Left ventricle myocardium superior (tissue), 1 donor: Measurements from ENCODE around the gene THAP3. TPM values are rescaled to one million over a fixed set of nuclear protein-coding genes. Genes with fewer than 3 reads are reported as not detected.
A peak's percentile ranks its signal among the peaks of the same experiment; 100 is the strongest.

Source experiments
- ATAC-seq: fragments of 200-7000 bp; cut with Tn5 transposase; one replicate; pipeline ENCODE4 v1.9.1; 2020; ENCODE audit warnings: mild to moderate bottlenecking, moderate library complexity
- DNase-seq: peaks from one replicate; pipeline ENCODE4 v3.0.0-alpha.2; 2020
- intact Hi-C: fragments of 100-400 bp; cut with micrococcal nuclease; formaldehyde crosslinking; loops from one replicate; pipeline ENCODE4 v1.11.0; 2022
- total RNA-seq: library from RNA; stranded (reverse); fragmentation: NEBNext Ultra II Directional; extraction: Animal tissue kit (Norgen Biotek cat#: 25700); gene quantifications from one replicate; pipeline ENCODE4 v1.2.1, GENCODE V29; 2021
- donor health status: DM: no; HTN: yes; CAD: no; lungs with severe emphysema.

The THAP3 gene
- total RNA-seq, 1 donor from 2014 or later: 14.9 TPM

DNA sequence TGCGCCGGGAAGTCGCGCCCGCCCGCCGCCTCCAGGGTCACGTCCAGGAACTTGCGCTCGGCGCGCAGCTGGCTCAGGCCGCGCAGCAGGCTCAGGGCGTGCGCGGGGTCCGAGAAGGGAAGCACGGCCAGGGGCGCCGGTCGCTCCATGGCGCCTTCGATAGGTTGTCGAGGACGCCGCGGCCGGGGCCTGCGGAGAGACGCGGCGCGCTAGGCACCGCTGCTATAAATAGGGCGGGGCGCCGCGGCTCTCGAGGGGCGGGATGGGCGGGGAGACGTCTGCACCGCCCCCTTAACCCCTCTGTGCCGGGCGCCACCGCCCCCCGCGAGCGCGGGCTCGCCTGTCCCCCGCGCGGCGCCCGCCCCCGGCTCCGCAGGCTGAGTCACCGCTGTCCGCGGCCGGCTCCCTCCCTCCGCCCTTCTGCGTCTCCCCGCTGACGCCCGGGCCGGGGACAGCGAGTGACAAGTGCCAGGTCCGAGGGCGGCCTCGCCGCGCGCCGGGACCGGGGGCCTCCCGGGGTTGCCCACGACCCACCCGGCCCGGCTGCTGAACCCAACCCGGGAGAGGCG lies 21.9 kb upstream of the THAP3 start, which contains the start of gene KLHL21:
Gene KLHL21 (minus strand): TSS at position 201 of the 569 bp plus-strand sequence. CDS start 52 bp downstream, at position 149.
- intact Hi-C loops: no loop called here

DNA sequence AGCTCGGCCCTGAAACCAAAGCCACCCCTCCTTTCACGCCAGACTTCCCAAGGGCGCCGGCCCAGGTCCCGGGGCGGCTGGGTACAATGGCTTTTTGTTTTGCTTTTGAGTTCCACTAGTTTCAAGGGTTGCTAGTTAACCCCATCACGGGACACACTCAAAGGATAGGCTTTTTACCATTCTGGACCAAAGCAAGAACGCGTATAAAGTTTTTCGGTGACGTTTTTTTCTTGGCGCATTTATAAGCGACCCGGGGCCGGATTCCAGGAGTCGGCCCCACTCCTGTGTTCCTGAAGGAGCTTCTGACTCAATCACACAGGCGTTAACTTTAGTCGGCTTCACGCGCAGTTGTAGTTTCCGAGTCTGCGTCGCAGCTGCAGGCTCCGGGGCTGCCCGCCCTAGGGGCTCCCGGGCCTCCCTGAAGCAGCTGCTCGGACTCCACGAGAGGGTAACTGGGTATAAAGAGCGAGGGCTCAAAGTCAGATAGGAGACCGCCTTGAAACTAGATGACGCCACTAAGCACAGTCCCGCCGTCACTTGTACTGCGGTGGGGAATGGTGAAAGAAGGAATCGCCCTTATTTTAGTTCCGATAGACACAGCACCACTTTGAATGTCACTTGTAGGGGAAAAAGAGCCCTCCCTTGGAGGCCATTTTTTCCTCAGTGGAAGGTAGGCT lies 21.3 kb upstream of the THAP3 start:
- peak; percentile 26 for ATAC-seq
- intact Hi-C loops: no loop called here
- DNase-seq: peak; percentile 73

More for the DNA sequence above, 21.9 kb upstream of the THAP3 start, which contains the start of gene KLHL21:
- peak; percentile 81 for ATAC-seq
- DNase-seq: peak; percentile 96

- intact Hi-C loops: no loop called here
- peak; percentile 31 for ATAC-seq
- peak; percentile 87 for DNase-seq
Observed at GRCh38 chr1:6603915-6604558, 20.6 kb upstream of the THAP3 start.

- intact Hi-C loops: no loop called here
- peak; percentile 62 for DNase-seq
Observed at GRCh38 chr1:6612641-6613360, 11.9 kb upstream of the THAP3 start.

DNA sequence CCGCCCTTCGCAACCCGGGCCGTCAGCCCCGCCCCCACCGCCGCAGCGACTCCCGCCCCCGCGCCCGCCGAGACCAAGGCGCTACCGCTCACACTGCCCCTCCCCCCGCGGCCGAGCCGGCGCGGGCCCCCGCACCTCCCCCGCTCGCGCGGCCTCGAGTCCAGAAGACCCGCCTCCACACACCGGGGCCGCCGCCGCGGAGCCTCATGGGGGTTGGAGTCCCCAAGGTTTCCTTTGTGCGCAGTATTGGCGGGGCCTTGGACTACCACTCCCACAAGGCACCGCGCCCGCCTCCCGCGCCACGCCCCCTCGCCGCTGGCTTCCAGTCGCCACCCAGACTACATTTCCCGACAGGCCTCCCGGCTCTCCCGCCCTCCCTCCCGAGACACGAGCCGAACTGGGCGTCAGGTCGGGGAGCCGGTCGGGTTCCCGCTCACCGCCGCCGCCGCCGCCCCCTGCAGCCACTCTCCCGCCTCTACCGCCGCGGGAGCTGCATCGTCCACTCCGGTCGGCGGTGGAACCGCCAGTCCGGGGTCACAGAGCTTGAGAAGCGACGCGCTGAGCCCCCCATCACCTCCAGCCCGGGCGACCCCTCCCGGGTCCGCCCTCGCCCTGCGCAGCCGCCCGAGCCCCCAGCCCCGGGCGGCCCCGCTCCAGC lies 11.2 kb upstream of the THAP3 start, which contains the start of gene PHF13:
Gene PHF13 (plus strand): TSS at position 371 of the 658 bp plus-strand sequence. CDS start 336 bp downstream, outside the sequence.
- ATAC-seq: peak; percentile 95
- DNase-seq: peak; percentile 100
- intact Hi-C loops: no loop called here

More at GRCh38 chr1:6612641-6613360, 11.9 kb upstream of the THAP3 start:
- peak; percentile 67 for ATAC-seq

DNA sequence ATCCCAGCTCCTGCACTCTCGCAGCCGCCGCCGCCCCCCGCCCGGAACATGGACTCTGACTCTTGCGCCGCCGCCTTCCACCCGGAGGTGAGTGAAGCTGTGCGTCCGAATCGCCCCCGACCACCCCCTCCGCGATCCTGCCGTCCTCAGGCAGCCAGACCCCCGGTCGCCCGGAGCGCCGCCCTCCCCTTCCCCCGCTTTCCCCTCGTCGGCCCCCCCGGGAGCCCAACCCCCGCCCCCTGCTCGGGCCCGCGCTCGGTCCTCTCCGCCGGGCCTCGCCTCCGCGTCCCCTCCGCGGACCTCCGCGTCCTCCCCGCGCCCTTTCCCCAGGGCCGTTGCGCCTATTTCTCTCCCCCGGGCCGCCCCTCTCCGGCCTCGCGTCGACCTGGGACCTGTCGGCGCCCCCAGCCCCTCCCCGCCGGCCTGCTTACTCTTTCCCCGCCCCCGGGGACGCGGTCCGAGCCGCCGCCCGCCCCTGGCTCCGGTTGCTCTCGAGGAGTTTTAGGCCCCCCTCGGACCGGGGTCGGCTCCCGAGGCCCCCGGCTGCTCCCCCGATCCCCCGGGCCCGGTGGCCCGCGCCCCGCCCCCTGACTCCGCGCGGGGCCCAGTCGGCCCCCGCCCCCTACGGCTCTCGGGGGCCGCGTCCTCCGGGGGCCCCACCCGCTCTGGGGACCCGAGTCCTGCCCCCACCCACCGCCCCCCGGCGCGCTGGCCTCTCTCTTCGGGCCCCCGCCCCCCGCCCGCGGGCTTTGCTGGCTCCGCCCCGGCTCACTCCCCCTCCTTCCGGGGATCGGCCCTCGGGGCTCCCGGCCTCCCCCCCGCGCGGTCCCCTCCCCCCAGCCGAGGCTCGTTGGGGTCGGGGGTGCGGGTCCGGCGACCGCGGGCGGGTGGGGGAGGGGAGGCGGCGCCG lies 10.4 kb upstream of the THAP3 start:
- intact Hi-C loops: no loop called here
- DNase-seq: peak; percentile 78
- ATAC-seq: peak; percentile 12

DNA sequence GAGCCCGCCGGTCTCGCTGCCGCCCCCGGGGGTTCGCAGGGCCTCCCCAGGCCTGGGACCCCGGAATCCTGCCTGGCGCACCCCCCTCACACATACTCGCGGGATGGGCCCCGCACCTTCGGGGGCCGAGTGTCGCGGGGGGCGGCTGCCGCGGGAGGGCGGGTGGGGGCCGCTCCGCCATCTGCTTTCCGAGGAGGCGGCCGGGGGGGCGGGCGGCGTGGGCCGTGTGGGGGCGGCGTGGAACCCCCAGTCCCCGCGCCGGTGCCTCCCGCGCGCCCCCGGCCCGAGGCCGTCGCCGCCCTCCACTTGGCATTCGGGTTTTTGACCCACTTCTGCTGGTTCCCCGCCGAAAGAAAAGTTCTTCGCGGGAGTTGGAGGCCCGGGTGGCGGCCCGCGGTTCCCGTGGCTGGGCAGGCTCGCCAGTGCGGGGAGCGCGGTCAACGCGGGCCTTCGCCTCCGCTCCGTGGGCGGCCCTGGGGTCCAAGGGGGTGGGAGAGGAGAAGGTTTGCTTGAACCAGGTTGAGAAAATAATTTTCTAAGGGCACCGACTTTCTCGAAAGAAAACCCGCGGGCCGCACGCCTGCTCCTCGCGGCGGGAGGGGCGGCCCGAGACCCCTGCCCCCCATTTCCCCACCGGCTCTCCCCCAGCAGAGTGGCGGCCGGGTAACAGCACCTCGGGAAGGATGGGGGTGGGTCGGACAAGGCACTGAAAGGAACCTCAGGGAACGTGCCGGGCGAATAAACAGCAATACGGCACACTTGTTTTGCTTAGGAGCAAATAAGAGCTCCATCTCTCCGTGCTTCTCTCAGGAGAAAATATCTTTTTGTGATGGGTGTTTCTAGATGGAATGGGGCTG lies 9.5 kb upstream of the THAP3 start:
- ATAC-seq (no peak), DNase-seq (peak; percentile 52)
- intact Hi-C loops: no loop called here

DNA sequence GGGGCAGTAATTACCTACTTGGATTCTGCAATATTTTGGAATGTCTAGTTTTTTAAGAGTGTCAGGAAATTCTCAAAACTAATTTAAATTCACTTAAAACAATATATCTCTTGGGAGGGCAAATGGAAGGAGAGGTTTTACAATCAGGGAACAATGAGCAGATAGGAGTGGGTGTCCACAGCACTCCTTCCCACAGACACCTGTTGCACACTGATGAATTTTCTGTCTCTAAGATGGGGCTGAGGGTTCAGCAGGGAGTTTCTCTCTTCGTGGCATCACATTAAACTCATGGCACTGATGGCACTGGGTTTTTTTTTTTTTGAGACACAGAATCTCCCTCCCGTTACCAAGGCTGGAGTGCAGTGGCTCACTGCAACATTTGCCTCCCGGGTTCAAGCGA lies 5.6 kb upstream of the THAP3 start:
- DNase-seq: no peak
- intact Hi-C loops: no loop called here
- no peak for ATAC-seq

DNA sequence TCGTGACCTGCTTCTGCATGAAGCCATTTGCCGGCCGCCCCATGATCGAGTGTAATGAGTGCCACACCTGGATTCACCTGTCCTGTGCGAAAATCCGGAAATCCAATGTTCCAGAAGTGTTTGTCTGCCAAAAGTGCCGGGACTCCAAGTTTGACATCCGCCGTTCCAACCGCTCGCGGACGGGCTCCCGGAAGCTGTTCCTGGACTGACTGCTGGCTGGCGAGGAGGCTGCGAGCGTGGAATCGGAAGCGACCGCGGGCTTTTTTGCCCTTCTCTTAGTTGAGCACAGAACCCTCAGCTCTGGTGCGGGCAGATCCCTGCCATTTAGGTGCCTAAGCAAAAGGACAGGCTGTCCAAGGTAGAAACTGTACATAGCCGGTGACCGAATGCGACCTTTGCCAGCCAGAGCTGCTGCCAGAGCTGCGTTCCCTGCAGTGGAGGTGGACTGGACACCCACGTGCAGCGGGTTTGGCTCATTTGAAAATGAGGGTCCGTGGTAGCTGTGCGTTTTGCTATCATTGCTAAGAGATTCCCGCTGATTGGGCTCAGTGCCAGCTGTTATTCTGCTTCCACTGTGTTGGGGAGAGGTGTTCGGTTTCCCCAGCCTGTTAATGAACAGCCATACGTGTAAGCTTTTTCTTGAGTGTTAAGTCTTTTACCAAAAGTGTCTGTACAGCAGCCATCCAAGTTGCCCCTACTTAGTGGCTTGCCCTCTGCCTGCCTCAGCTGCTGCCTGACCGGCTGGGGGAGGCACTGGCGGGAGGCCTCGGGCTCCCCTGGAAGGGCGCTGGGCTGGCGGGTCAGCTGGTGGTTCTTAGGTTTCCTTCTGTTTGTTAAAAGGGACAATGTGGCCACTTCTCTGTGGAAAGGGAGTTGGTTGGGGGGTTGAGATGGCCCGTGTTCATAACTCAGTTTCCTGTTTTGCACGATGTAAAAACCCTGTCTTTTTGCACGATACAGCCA lies 3.0 kb upstream of the THAP3 start:
- no peak for DNase-seq
- ATAC-seq: no peak
- intact Hi-C loops: no loop called here

GRCh38 chr1:6622396-6623152 lies 2.1 kb upstream of the THAP3 start:
- ATAC-seq: no peak
- intact Hi-C loops: no loop called here
- DNase-seq: no peak

DNA sequence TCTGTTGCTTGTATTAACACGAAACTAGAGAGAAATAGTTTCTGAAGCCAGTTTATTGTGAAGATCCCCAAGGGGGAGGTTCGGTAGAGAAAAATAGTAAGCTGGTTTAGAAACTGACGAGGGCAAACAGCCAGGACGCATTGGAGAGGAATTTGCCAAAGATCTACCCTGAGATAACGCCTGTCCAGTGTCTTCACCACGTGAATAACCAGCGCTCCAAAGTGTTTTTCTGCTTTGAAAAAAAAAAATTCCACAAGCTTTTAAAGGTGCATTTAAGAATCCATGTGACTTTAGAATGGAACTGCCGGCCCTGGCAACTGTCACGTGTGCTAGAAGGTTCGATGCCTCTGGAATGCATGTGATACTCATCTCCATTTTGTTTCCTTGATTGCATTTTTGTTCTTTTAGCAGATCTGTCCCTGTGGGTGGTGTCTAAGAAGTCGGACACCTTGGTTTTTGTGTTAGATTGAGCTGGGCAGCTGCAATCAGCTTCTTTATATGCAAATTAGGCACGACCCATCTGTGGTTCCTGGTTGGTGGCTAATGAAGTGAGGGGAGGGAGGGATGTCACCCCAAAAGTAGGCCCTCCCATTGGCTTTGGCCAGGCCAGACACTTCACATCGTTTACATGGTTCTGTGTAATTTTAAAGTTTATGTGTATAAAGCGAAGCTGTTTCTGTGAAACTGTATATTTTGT lies 1.3 kb upstream of the THAP3 start:
- ATAC-seq: no peak
- no peak for DNase-seq
- intact Hi-C loops: no loop called here

DNA sequence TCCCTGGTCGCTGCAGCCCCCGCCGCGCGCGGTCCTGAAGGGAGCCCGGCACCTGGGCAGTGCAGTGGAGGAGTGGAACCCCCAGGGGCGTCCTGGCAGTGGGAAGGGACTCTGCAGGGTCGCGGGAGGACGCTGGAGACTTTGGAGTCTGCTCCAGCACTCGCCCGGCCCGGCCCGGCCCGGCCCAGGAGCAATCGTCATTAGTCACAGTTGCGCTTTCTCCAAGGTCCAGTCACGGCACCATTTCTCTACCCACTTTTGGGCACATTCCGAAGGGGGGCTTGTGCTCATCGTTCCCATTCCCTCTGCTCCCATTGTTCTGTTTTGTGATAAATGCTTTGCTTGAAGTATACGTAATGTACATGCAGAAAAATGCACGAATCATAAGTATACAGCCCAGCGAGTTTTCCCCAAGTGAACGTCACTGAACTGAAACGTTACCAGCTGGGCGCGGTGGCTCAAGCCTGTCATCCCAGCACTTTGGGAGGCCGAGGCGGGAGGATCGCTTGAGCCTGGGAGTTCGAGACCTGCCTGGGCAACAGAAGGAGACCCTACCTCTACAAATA lies 999 bp downstream of the THAP3 start:
- ATAC-seq: peak; percentile 23
- DNase-seq: no peak
- intact Hi-C loops: no loop called here

DNA sequence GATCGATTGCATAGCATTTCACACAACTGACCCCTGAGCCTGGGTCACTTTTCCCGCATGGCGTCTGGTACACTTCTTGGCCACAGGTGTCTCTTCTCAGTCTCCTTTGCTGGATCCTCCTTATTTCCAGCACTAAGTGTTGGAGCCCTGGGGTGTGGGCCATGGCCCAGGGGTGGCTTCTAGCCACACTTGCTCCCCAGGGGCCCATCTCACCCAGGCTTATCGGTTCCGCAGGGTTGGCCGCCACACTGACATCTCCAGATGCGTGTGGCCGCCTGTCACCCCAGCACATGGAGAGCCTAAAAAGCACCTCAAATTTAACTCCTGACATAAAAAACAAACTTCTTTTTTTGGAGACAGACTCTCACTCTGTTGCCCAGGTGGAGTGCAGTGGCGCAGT lies 2.4 kb downstream of the THAP3 start:
- intact Hi-C loops: no loop called here
- no peak for DNase-seq
- no peak for ATAC-seq

DNA sequence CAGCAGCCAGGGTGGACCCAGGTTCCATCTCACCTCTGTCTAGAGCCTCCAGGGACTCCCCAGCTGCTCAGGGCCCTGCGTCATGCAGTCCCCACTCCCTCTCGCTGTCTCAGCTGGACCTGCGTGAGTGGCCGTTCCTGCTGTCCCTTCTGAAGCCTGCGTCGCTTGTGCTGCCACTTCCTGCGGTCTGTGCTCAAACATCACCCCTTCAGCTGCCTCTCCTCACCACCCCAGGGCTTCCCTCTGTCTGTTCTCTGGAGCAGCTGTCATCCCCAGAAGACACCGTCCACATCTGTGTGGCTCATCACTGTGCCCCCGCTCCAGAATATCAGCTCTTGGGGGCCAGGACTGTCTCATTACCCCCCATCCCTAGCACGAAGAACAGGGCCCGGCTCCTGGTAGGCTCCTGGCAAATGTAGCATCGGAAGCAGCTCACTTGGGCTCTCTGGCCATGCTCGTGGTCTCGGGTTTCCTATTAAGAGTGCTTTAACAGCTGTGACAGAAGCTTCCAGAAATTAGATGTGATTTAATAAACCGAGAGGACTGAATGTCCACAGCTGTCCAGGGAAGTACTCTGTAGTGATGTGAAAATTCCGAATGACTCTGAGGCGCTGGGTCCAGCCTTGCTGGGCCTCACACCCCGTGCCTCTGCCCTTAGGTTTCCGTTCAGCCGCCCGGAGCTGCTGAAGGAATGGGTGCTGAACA lies 3.3 kb downstream of the THAP3 start:
- ATAC-seq: no peak
- no peak for DNase-seq
- intact Hi-C loops: no loop called here
